Keratinocyte (primary cell): ENCODE results near the gene UBR7. TPM values are rescaled to one million over a fixed set of nuclear protein-coding genes. Genes with fewer than 3 reads are reported as not detected.

ENCODE experiments used
- DNase-seq: peaks from one replicate; pipeline ENCODE4 v3.0.0-alpha.2; 2011; ENCODE audit warnings: low read depth, missing footprints, low spot score
- FAIRE-seq: peaks from 2 replicates; lab custom pipeline; 2011; peaks lifted over from hg19 to GRCh38; lab: Jason Lieb, UNC
- H2AFZ ChIP-seq: 2 replicates; pipeline ENCODE4 v1.6.0; 2012; ENCODE audit warnings: low read length, control low read depth, inconsistent platforms; ENCODE audit not compliant: control insufficient read depth
- H3K27ac ChIP-seq: 2 replicates; pipeline ENCODE4 v1.5.1; 2011; ENCODE audit warnings: low read length; ENCODE audit not compliant: control insufficient read depth, insufficient read depth
- H3K27me3 ChIP-seq: 3 replicates; pipeline ENCODE4 v1.6.0; 2011; ENCODE audit warnings: low read length; ENCODE audit not compliant: control insufficient read depth, insufficient read depth; ENCODE audit errors: extremely low read depth
- H3K36me3 ChIP-seq, 2 experiments: 2 replicates in 1 of 2; 3 replicates in 1 of 2; pipeline ENCODE4 v1.5.1; 2011; ENCODE audit warnings: low read length in 2 of 2, mild to moderate bottlenecking in 1 of 2; ENCODE audit not compliant: control insufficient read depth in 2 of 2, insufficient read depth in 2 of 2; ENCODE audit errors: extremely low read depth in 1 of 2
- H3K4me1 ChIP-seq: 3 replicates; pipeline ENCODE4 v1.5.1; 2011; ENCODE audit warnings: low read length; ENCODE audit not compliant: control insufficient read depth, insufficient read depth; ENCODE audit errors: extremely low read depth
- H3K4me2 ChIP-seq: 3 replicates; pipeline ENCODE4 v1.6.0; 2011; ENCODE audit warnings: low read depth, low read length; ENCODE audit not compliant: control insufficient read depth, insufficient read depth; ENCODE audit errors: extremely low read depth
- H3K4me3 ChIP-seq, 3 experiments: fragments of 200-600 bp in 1 of 3; sonication (generic) in 1 of 3; 2 replicates in 2 of 3; 3 replicates in 1 of 3; pipeline ENCODE4 v1.5.1; 2011 to 2016; ENCODE audit warnings: low read length in 3 of 3, mild to moderate bottlenecking in 3 of 3, control low read depth in 2 of 3, inconsistent platforms in 1 of 3, low read depth in 1 of 3, mixed read lengths in 1 of 3, mixed run types in 1 of 3, moderate library complexity in 1 of 3; ENCODE audit not compliant: control insufficient read depth in 2 of 3, insufficient read depth in 2 of 3; ENCODE audit errors: extremely low read depth in 1 of 3
- H3K79me2 ChIP-seq: 2 replicates; pipeline ENCODE4 v1.6.0; 2012; ENCODE audit warnings: low read length; ENCODE audit not compliant: control insufficient read depth, insufficient read depth
- H3K9ac ChIP-seq: 3 replicates; pipeline ENCODE4 v1.6.0; 2011; ENCODE audit warnings: low read length; ENCODE audit not compliant: control insufficient read depth, insufficient read depth; ENCODE audit errors: extremely low read depth
- H3K9me1 ChIP-seq: 3 replicates; pipeline ENCODE4 v1.6.0; 2011; ENCODE audit warnings: low read length; ENCODE audit not compliant: control insufficient read depth, insufficient read depth; ENCODE audit errors: extremely low read depth
- H3K9me3 ChIP-seq: 2 replicates; pipeline ENCODE4 v1.5.1; 2012; ENCODE audit warnings: low read depth, low read length; ENCODE audit not compliant: control insufficient read depth
- H4K20me1 ChIP-seq: 3 replicates; pipeline ENCODE4 v1.6.0; 2011; ENCODE audit warnings: low read length; ENCODE audit not compliant: control insufficient read depth, insufficient read depth; ENCODE audit errors: extremely low read depth
- CTCF ChIP-seq, 3 experiments: IDR thresholded peaks in 1 of 3; conservative IDR thresholded peaks in 1 of 3; optimal IDR thresholded peaks in 1 of 3; 2 replicates in 2 of 3; 3 replicates in 1 of 3; pipeline versions ENCODE3 to v1.5.1; 2011; ENCODE audit warnings: low read length in 3 of 3, mild to moderate bottlenecking in 3 of 3, moderate library complexity in 2 of 3, control low read depth in 1 of 3, inconsistent platforms in 1 of 3; ENCODE audit not compliant: insufficient read depth in 2 of 3; ENCODE audit errors: extremely low read depth in 1 of 3
- EZH2 ChIP-seq: IDR thresholded peaks from one replicate; pipeline ENCODE4 v1.6.1; 2012; ENCODE audit warnings: inconsistent platforms, mild to moderate bottlenecking, low read length, moderate library complexity
- dilution Hi-C: fragments of 300-500 bp; cut with MboI; formaldehyde crosslinking; loops from one replicate; pipeline ENCODE4 v1.7.0; 2020; ENCODE audit warnings: low sequenced_read_pairs; ENCODE audit not compliant: extremely low pct_ligation_motif_present
- polyA plus RNA-seq, 5 experiments: library from polyadenylated mRNA; depleted of rRNA in 3 of 5; stranded (reverse) in 3 of 5; stranded (forward) in 1 of 5; unstranded in 1 of 5; fragments of >200 nt; gene quantifications; 1 replicate in 1 of 5; 2 replicates in 3 of 5; 3 replicates in 1 of 5; pipeline versions ENCODE4 v1.2.1 to v1.2.3, GENCODE V29; 2011 to 2012; ENCODE audit warnings: missing spikeins in 2 of 5, low read depth in 1 of 5, low replicate concordance in 1 of 5

Gene UBR7
- polyA plus RNA-seq, 1 donor (not counting 4 experiments of a cell fraction or from before 2014, with no cell fraction given): 17.2 TPM

GRCh38 chr14:93234798-93235197, 27.7 kb downstream of the UBR7 start:
- FAIRE-seq: peak; percentile 73
- Histone ChIP-seq H2AFZ (no peak overlapping the region), H3K4me1 (peaks cover 8% of the 10 kb centered on the region), H3K9ac (peak overlapping the region; percentile 26), H3K4me3 (no peak overlapping the region), H3K9me1 (no peaks in the 10 kb centered on the region), H3K27me3 (no peaks in the 10 kb centered on the region), H3K4me2 (peak overlapping the region; percentile 33), H3K27ac (no peak overlapping the region), H4K20me1 (no peaks in the 10 kb centered on the region), H3K9me3 (no peaks in the 10 kb centered on the region), H3K36me3 (peaks cover 0 to 4% of the 10 kb centered on the region in 2 experiments), H3K79me2 (no peaks in the 10 kb centered on the region)
- peak; percentile 59 for DNase-seq
- TF ChIP-seq CTCF (optimal IDR thresholded peaks at IDR 0.05 in 1 of 3, IDR thresholded peaks at IDR 0.05 in 1 of 3, conservative IDR thresholded peaks at IDR 0.05 in 1 of 3; ENCODE audit: extremely low read depth in 1 of 3, insufficient read depth in 2 of 3, low read length in 3 of 3): no peak
- TF ChIP-seq EZH2: no peak
- dilution Hi-C loops: no loop called here

- FAIRE-seq (peak; percentile 57), DNase-seq (no peak)
- no peak overlapping the region for H3K9ac ChIP-seq
- dilution Hi-C loops: no loop called here
- no peaks in the 10 kb centered on the region for H3K9me1 ChIP-seq
- H3K4me2 ChIP-seq: peak overlapping the region; percentile 31
- no peaks in the 10 kb centered on the region for H4K20me1 ChIP-seq
- peak overlapping the region; percentile 5 for H3K27ac ChIP-seq
- H3K79me2 ChIP-seq: no peaks in the 10 kb centered on the region
- TF ChIP-seq EZH2: no peak
- TF ChIP-seq CTCF (optimal IDR thresholded peaks at IDR 0.05 in 1 of 3, IDR thresholded peaks at IDR 0.05 in 1 of 3, conservative IDR thresholded peaks at IDR 0.05 in 1 of 3; ENCODE audit: extremely low read depth in 1 of 3, insufficient read depth in 2 of 3, low read length in 3 of 3): no peak
- H3K4me1 ChIP-seq: peaks cover 16% of the 10 kb centered on the region
- no peaks in the 10 kb centered on the region for H3K9me3 ChIP-seq
- H3K27me3 ChIP-seq: no peaks in the 10 kb centered on the region
- no peak overlapping the region for H3K4me3 ChIP-seq
- H3K36me3 ChIP-seq: peaks cover 8 to 21% of the 10 kb centered on the region in 2 experiments
- no peak overlapping the region for H2AFZ ChIP-seq
These were observed 33.0 kb downstream of the UBR7 start for GRCh38 chr14:93239869-93240677.
